Umbilical cord (tissue), 2 donors: Measurements from ENCODE around the gene CLEC16A. TPM values are rescaled to one million over a fixed set of nuclear protein-coding genes. Genes with fewer than 3 reads are reported as not detected.

ENCODE experiments used
- DNase-seq: peaks from one replicate; pipeline ENCODE4 v3.0.0-alpha.2; 2015; ENCODE audit warnings: low spot score
- total RNA-seq: library from RNA; depleted of rRNA; stranded (reverse); fragments of >200 nt; gene quantifications from one replicate; pipeline ENCODE4 v1.2.3, GENCODE V29; 2014; ENCODE audit warnings: low replicate concordance; ENCODE audit not compliant: insufficient read depth

Gene CLEC16A, protein sequence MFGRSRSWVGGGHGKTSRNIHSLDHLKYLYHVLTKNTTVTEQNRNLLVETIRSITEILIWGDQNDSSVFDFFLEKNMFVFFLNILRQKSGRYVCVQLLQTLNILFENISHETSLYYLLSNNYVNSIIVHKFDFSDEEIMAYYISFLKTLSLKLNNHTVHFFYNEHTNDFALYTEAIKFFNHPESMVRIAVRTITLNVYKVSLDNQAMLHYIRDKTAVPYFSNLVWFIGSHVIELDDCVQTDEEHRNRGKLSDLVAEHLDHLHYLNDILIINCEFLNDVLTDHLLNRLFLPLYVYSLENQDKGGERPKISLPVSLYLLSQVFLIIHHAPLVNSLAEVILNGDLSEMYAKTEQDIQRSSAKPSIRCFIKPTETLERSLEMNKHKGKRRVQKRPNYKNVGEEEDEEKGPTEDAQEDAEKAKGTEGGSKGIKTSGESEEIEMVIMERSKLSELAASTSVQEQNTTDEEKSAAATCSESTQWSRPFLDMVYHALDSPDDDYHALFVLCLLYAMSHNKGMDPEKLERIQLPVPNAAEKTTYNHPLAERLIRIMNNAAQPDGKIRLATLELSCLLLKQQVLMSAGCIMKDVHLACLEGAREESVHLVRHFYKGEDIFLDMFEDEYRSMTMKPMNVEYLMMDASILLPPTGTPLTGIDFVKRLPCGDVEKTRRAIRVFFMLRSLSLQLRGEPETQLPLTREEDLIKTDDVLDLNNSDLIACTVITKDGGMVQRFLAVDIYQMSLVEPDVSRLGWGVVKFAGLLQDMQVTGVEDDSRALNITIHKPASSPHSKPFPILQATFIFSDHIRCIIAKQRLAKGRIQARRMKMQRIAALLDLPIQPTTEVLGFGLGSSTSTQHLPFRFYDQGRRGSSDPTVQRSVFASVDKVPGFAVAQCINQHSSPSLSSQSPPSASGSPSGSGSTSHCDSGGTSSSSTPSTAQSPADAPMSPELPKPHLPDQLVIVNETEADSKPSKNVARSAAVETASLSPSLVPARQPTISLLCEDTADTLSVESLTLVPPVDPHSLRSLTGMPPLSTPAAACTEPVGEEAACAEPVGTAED
- 25.8 TPM for total RNA-seq

DNA sequence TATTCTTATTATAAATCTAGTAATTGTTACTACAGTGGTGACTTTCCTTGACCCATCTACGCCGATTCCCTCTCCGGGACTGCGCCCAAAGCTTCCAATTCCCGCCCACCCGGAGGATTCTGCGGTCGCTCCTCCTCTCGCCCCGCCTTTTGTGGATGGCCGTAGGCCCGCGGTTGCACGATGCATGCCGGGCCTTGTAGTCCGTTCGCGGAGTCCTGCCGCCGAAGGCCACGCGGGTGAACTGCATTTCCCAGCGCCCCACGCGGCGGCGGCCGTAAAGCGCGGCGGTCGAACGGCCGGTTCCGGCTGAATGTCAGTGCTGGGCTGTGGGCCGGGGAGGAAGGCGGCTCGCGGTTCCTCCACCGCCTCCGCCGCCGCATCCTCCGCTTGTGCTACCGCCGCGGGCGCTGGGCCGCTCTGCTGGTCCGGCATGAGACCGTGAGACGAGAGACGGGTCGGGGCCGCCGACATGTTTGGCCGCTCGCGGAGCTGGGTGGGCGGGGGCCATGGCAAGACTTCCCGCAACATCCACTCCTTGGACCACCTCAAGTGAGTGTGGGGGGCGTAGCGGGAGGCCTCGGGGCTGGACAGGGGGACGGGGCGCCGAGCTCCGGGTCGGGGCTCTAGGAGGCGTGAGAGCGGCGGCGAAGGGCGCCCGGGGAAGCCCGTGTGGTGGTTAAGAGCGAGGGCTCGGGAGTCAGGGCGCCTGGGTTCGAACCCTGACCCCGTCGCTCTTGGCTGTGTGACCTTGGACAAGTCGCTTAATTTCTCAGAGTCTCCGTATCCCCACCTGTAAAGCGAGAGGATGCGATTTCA, at the start of gene CLEC16A:
Gene CLEC16A, plus strand, starts transcription at position 316 of the 816 bp plus-strand sequence. Its CDS starts 154 bp downstream, at position 470.
- peak; percentile 99 for DNase-seq

GRCh38 chr16:10895053-10895946, 49.1 kb upstream of the CLEC16A start:
- peak; percentile 38 for DNase-seq

- no peak for DNase-seq
These were observed 48.2 kb upstream of the CLEC16A start for GRCh38 chr16:10896165-10896564.

DNA sequence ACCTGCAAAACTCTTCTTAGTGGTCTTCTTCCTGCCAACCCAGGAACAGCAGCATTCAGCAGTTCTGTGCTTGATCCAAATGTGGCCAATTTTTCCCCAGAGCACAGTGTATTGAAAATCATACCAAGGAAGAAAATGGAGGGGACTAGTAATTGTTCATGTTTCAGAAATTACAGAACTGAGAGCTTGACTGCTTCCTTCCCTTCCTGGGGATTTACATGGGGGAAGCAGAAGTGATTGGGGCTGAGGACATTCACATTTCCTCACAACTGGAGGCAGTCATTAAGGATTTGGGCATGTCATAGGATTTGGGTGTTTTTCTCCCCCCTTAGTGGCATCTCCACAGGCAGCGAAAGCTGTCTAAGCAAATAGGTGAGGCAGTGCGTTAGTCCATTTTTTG, 47.6 kb upstream of the CLEC16A start:
- DNase-seq = no peak

- DNase-seq = no peak
These were observed 47.2 kb upstream of the CLEC16A start for GRCh38 chr16:10897134-10897533.

DNA sequence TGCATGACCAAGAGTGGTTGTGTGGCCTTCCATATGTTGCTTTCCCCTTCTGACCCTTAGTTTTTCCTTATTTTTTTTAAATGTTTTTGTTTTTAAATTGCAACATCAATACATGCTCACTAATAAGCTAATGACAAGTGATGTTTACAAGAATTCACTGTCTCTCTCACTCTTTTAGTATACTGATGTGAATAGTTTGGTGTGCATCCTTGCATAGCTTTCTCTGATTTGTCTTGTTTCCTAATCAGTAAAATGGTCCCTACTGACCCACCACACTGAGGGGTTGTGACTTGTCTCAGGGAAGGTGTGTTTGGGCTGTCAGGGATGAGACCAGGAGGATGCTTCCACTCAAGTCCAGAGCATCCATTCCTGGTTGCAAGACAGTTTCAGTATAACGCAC, 41.4 kb upstream of the CLEC16A start:
- no peak for DNase-seq

- DNase-seq = no peak
These were observed 37.9 kb upstream of the CLEC16A start for GRCh38 chr16:10906482-10906881.

- no peak for DNase-seq
These were observed 37.2 kb upstream of the CLEC16A start for GRCh38 chr16:10906914-10907756.

DNA sequence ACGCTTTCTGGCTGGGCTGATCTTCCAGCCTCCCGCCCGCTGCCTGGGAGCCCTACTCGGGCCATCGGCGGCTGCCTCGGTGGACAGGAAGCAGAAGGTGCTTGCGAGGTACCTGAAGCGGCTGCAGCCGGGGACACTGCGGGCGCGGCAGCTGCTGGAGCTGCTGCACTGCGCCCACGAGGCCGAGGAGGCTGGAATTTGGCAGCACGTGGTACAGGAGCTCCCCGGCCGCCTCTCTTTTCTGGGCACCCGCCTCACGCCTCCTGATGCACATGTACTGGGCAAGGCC, 36.7 kb upstream of the CLEC16A start:
- no peak for DNase-seq

GRCh38 chr16:10911267-10911666, 33.1 kb upstream of the CLEC16A start:
- no peak for DNase-seq

DNA sequence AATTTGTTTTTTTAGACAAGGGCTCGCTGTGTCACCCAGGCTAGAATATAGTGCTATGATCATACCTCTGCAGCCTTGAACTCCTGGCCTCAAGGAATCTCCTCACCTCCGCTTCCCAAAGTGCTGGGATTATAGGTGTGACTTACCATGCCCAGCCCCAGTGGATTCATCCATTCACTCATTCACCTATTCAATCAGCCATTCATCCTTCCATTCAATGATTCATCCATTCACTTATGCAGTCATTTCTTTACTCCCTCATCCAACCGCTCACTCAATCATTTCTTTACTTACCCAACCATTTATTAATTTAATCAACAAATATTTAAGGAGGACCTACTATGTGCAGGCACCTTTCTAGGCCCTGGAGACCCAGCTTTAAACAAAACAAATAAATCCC, 27.8 kb upstream of the CLEC16A start:
- no peak for DNase-seq

GRCh38 chr16:10918294-10919002, 25.9 kb upstream of the CLEC16A start:
- DNase-seq = peak; percentile 93

- no peak for DNase-seq
These were observed 25.4 kb upstream of the CLEC16A start for GRCh38 chr16:10919003-10919351.

- no peak for DNase-seq
These were observed 23.5 kb upstream of the CLEC16A start for GRCh38 chr16:10920726-10921427.

DNA sequence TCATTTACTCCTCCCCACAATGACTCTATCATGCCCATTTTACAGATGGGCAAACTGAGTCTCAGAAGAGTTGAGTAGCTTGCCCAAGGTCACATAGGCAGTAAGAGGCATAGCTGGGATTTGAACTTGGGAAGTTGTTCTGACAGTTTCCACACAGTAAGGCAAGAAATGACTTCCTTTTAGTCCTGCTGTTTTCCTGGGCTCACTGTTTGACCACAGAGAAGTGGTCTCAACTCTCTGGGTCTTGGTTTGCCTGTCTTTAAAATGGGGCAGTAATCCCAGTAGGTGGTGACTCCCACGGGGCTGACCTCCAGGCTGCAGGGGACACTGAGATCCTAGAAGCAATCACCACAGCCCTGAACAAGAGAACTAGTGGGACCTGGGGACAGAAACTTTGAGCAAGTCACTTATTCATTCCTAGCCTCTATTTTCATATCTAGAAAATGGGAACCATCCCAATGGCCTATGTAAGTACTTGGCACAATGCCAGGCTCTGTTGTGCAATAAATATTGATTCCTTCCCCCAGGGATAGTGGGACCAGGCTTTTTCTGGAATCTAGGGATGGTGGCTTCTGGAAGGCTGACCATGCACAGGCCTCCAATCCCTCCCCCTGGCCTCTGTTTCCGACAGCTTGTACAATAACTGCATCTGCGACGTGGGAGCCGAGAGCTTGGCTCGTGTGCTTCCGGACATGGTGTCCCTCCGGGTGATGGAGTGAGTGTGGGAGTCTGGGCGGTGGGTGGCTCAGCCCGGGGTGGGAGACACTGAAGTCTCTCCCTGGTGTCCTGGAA, 22.6 kb upstream of the CLEC16A start:
- DNase-seq = no peak

- no peak for DNase-seq
These were observed 21.8 kb upstream of the CLEC16A start for GRCh38 chr16:10922328-10923145.
